Stimulated activated CD8-positive, alpha-beta memory T cell treated with anti-CD3 and anti-CD28 coated beads, Interleukin-7, amount 100 ng/mL, for 48 hours (primary cell): ENCODE results near the gene HERC3.

Experiments used
- DNase-seq, 2 donors: peaks; one replicate each; pipeline ENCODE4 v3.0.0-alpha.2; 2020; ENCODE audit warnings: low read depth in 1 of 2; ENCODE audit errors: extremely low read depth in 1 of 2

HERC3 gene

GRCh38 chr4:88744609-88745008 is 152.3 kb downstream of the HERC3 start:
- no peak for DNase-seq

- no peak for DNase-seq
Observed at GRCh38 chr4:88745175-88745574, 152.9 kb downstream of the HERC3 start.

- no peak for DNase-seq
Observed at GRCh38 chr4:88745581-88746163, 153.4 kb downstream of the HERC3 start.

- no peak for DNase-seq
Observed at GRCh38 chr4:88746206-88746605, 153.9 kb downstream of the HERC3 start.

- DNase-seq: no peak
Observed at GRCh38 chr4:88747351-88747750, 155.1 kb downstream of the HERC3 start.

GRCh38 chr4:88750369-88750768 is 158.1 kb downstream of the HERC3 start:
- no peak for DNase-seq

- no peak for DNase-seq
Observed at GRCh38 chr4:88751258-88752075, 159.2 kb downstream of the HERC3 start.

GRCh38 chr4:88752076-88752463 is 159.8 kb downstream of the HERC3 start:
- no peak for DNase-seq

GRCh38 chr4:88752754-88753153 is 160.5 kb downstream of the HERC3 start:
- no peak for DNase-seq

GRCh38 chr4:88753658-88754571 is 161.6 kb downstream of the HERC3 start:
- DNase-seq: no peak

GRCh38 chr4:88754796-88755195 is 162.5 kb downstream of the HERC3 start:
- no peak for DNase-seq

- DNase-seq: no peak
Observed at GRCh38 chr4:88755454-88755853, 163.2 kb downstream of the HERC3 start.

GRCh38 chr4:88756149-88756548 is 163.9 kb downstream of the HERC3 start:
- DNase-seq: no peak

GRCh38 chr4:88757067-88757466 is 164.8 kb downstream of the HERC3 start:
- DNase-seq: no peak

GRCh38 chr4:88757776-88758175 is 165.5 kb downstream of the HERC3 start:
- DNase-seq: no peak
